ENCODE measurements around the gene INHBA.

DNA sequence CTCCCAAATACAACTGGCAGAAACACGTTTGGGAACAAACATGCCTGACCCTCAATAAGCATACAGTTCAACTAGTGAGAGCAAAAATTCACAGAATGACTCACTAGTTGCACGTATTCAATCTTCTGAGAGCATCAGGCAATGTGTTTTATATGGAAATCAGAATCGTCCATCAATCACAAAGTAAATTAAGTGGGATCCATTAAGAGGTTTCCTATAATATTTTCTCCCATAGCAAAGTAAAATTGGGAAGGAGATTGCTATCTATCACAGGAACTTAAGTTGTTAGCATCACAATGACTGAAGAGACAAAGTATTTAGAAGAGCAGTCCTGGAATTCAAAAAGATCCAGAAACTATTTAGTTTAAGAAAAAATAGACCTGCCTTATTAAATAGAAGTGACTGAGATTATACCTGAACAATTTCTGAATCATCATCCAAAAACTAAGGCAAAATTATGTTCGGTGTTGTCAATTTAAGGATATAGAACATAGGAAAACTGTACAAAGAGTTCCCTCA is 28.3 kb downstream of the INHBA start:
- TF ChIP-seq, protein P1, sequence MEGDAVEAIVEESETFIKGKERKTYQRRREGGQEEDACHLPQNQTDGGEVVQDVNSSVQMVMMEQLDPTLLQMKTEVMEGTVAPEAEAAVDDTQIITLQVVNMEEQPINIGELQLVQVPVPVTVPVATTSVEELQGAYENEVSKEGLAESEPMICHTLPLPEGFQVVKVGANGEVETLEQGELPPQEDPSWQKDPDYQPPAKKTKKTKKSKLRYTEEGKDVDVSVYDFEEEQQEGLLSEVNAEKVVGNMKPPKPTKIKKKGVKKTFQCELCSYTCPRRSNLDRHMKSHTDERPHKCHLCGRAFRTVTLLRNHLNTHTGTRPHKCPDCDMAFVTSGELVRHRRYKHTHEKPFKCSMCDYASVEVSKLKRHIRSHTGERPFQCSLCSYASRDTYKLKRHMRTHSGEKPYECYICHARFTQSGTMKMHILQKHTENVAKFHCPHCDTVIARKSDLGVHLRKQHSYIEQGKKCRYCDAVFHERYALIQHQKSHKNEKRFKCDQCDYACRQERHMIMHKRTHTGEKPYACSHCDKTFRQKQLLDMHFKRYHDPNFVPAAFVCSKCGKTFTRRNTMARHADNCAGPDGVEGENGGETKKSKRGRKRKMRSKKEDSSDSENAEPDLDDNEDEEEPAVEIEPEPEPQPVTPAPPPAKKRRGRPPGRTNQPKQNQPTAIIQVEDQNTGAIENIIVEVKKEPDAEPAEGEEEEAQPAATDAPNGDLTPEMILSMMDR (IDR thresholded peaks at IDR 0.05), result no peak
- no peak for TF ChIP-seq POLR2AphosphoS5 (IDR thresholded peaks at IDR 0.05)
- TF ChIP-seq POLR2A (IDR thresholded peaks at IDR 0.05), result no peak
- TF ChIP-seq EP300 (IDR thresholded peaks at IDR 0.05), result no peak
